GM06990 (cell line): ENCODE results near the gene CASTOR1.

Source experiments
- DNase-seq: peaks from one replicate; pipeline ENCODE4 v3.0.0-alpha.2; 2011; ENCODE audit not compliant: insufficient read length; ENCODE audit errors: extremely low read depth
- H3K27me3 ChIP-seq: replicated peaks from 2 replicates; pipeline ENCODE4 v1.6.0; 2011; ENCODE audit warnings: low read length; ENCODE audit not compliant: control insufficient read depth, insufficient read depth
- H3K36me3 ChIP-seq: 2 replicates; pipeline ENCODE4 v1.5.1; 2011; ENCODE audit warnings: low read length; ENCODE audit not compliant: control insufficient read depth, insufficient read depth
- H3K4me3 ChIP-seq: replicated peaks from 2 replicates; pipeline ENCODE4 v1.5.1; 2011; ENCODE audit warnings: low read depth, mild to moderate bottlenecking, control low read depth, low read length
- TF ChIP-seq, protein P1 (sequence below): IDR thresholded peaks from 2 replicates; pipeline ENCODE4 v1.5.1; 2011; ENCODE audit warnings: low read length, control low read depth, mild to moderate bottlenecking, inconsistent platforms; ENCODE audit not compliant: insufficient read depth, poor library complexity, severe bottlenecking

The CASTOR1 gene

DNA sequence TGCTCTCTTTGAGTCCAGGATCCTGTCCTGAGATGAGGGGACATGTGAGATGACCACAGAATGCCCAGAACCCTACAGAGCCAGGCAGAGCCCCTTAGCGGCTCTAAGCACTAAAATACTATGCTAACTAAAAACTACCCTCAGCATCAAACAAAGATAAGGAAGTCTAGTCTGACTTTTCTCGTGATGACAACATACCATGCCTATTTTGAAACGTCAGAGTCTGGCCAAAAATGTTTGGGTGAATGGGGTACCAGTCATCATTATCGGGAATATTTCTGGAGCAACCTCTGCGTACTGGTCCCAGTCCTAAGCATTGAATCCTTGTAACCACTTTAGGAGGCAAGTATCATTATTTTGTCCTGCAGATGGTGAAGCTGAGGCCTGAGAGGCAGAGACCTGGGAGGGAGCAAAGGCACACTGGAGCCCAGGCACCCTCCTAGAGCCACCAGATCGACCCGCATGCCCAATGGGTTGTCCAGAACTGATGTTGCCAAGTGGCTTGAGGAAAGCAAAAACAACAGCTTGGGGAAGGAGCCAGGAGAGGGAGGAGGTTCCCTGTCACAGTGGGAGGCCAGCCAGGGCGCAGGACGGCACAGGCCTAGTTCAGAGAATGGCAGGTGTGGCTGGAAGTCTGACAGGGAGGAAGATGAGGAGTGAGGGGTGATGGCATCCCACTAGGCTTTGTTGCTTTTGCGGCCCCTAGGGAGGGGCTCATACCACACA lies 15.4 kb downstream of the CASTOR1 start:
- Histone ChIP-seq H3K36me3 (no peaks in the 10 kb centered on the region; the same call in none of the 2 replicates), H3K27me3 (no peaks in the 10 kb centered on the region), H3K4me3 (no peak overlapping the region)
- TF ChIP-seq, protein P1, sequence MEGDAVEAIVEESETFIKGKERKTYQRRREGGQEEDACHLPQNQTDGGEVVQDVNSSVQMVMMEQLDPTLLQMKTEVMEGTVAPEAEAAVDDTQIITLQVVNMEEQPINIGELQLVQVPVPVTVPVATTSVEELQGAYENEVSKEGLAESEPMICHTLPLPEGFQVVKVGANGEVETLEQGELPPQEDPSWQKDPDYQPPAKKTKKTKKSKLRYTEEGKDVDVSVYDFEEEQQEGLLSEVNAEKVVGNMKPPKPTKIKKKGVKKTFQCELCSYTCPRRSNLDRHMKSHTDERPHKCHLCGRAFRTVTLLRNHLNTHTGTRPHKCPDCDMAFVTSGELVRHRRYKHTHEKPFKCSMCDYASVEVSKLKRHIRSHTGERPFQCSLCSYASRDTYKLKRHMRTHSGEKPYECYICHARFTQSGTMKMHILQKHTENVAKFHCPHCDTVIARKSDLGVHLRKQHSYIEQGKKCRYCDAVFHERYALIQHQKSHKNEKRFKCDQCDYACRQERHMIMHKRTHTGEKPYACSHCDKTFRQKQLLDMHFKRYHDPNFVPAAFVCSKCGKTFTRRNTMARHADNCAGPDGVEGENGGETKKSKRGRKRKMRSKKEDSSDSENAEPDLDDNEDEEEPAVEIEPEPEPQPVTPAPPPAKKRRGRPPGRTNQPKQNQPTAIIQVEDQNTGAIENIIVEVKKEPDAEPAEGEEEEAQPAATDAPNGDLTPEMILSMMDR, result no peak
- DNase-seq, result no peak

DNA sequence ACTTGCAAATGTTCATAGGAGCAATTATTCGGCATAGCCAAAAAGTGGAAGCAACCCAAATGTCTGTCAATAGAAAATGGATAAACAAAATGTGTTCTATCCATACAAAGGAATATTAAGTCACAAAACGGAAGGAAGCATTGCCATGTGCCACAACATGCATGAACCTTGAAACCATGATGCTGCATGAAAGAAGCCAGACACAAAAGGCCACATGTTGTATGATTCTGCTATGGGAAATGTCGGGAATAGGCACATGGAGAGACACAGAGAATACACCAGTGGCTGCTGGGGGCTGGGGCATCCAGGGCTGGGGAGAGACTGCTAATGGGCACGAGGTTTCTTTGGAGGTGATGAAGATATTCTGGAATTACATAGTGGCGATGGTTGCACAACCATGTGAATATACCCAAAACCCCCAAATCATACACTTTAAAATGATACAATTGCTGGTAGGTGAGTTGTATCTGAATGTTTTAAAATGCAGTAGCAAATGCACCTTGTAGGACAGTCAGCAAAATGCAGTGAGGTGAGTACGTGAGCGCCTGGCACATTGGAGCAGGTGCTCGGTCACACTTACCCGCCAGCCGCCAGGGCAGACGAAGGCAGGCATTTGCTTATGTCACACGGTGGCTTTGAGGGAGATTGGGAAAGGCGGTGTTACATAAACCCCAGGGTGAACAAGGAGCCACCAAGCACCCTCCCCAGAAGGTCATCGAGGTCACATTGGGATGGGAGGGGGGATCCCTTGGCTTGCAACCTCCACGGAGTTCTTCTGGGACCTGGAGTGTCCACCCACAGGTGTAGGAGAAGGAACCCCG lies 16.3 kb downstream of the CASTOR1 start:
- H3K27me3 ChIP-seq, result no peaks in the 10 kb centered on the region
- H3K4me3 ChIP-seq, result no peak overlapping the region
- no peaks in the 10 kb centered on the region; the same call in none of the 2 replicates for H3K36me3 ChIP-seq
- no peak for DNase-seq
- TF ChIP-seq, protein P1, result no peak

DNA sequence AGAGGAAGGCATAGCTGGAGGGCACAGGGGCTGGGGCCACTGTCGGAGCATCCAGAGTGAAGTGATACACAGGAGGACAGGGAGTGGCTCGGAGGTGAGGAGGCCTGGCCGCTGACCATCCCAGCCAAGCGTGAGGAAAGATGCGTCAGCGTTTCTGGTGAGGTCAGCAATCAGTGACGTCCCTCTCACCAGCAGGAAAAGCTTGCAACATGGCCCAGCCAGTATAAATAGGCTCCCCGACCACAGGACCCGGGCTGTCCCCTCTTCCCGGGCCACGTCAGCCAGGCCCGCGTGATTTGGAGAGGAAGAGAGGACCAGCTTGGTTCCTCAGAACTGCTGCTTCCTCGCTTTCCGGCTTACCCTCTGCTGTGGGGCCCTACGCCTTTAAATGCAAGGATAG lies 18.5 kb downstream of the CASTOR1 start:
- Histone ChIP-seq H3K27me3 (no peaks in the 10 kb centered on the region), H3K36me3 (no peaks in the 10 kb centered on the region; the same call in none of the 2 replicates), H3K4me3 (no peak overlapping the region)
- TF ChIP-seq, protein P1, result no peak
- DNase-seq, result no peak

DNA sequence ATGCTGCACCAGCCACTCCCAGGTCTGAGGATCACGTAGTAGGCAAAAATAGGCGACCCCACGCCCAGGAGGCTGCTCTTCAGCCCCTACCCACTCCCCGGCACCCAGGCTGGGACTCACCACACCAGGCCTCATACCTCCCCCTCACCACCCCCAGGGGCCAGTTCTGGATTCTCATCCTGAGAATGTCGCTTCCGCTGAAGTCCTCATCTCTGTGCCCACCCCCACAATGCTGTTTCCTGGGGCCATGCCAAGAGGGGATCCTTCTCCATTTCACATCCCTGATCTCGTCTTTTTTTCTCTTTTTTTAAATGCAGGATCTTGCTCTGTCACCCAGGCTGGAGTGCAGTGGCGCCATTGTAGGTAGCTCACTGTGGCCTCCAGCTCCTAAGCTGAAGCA lies 21.0 kb downstream of the CASTOR1 start:
- DNase-seq, result no peak
- Histone ChIP-seq H3K27me3 (no peaks in the 10 kb centered on the region), H3K4me3 (no peak overlapping the region), H3K36me3 (no peaks in the 10 kb centered on the region; the same call in none of the 2 replicates)
- TF ChIP-seq, protein P1, result no peak

DNA sequence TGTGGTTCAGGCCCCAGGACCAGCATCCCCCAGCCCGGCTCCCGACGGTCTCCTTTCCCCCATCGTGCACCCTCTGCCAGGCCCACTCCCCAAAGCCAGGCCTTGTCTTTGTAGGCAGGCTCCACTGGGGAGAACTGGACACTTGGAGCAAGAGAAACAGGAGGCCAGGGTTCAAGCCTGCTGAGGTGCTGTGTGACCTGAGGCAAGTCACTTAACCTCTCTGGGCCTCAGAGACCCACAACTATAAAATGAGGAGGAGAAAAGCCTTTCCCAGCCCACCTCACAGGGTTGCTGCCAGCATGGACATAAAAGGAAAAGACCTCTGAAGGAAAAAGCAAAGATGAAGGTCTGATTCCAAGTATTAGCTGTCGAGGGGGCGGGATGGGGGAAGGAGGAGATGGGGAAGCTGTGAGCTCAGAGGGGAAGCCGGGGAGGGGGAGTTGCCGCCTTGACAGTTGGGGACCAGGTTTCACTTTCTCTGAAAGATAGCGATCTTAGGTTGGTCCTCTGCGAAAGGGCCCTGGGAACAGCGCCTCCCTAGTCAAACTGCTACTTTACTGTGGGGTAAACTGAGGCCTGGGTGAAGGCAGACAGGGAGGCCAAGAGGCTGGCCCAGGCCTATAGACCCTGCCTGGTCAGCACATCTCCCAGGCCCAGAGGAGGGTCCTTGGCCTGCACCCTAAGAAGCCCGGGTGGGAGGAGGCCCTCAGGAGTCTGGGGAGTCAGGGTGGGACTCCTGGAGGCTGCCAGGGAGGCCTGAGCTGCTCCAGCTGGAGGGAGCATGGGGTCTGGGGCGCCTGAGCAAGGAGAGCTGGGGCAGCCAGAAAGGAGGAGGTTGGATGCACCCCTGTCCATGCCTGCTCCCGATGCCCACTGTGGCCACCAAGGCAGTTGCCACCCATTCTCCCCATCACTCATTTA lies 21.7 kb downstream of the CASTOR1 start:
- Histone ChIP-seq H3K27me3 (no peaks in the 10 kb centered on the region), H3K36me3 (no peaks in the 10 kb centered on the region; the same call in none of the 2 replicates), H3K4me3 (peak overlapping the region; percentile 80)
- DNase-seq, result no peak
- TF ChIP-seq, protein P1, result no peak
